NOMO-1 (cell line): Measurements from ENCODE around the gene SLC6A3.

ENCODE experiments used
- DNase-seq, 2 experiments: peaks; one replicate each; lab custom pipeline; 2025; ENCODE audit not compliant: unreplicated experiment in 2 of 2; lab: John Stamatoyannopoulos, UW

The SLC6A3 gene

DNA sequence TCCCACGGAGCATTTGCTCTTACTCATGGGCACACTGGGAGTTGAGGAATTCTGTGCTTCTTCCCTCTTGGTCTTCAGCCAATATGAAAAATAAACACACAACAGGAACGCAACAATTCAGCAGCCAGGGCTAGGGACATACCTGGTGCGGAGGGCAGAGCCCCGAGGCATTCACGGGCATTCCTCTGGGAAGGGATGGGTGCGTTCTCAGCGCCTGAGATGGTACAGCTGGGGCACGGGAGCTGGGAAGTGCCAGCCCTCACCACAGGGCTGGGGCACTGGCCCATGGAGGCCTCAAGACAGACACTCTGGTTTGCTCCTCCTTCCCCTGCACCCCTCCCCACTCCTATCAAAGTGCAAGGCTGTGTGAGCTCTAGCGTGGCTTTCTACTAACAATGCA, 2.1 kb downstream of the SLC6A3 start:
- no peak for DNase-seq

DNA sequence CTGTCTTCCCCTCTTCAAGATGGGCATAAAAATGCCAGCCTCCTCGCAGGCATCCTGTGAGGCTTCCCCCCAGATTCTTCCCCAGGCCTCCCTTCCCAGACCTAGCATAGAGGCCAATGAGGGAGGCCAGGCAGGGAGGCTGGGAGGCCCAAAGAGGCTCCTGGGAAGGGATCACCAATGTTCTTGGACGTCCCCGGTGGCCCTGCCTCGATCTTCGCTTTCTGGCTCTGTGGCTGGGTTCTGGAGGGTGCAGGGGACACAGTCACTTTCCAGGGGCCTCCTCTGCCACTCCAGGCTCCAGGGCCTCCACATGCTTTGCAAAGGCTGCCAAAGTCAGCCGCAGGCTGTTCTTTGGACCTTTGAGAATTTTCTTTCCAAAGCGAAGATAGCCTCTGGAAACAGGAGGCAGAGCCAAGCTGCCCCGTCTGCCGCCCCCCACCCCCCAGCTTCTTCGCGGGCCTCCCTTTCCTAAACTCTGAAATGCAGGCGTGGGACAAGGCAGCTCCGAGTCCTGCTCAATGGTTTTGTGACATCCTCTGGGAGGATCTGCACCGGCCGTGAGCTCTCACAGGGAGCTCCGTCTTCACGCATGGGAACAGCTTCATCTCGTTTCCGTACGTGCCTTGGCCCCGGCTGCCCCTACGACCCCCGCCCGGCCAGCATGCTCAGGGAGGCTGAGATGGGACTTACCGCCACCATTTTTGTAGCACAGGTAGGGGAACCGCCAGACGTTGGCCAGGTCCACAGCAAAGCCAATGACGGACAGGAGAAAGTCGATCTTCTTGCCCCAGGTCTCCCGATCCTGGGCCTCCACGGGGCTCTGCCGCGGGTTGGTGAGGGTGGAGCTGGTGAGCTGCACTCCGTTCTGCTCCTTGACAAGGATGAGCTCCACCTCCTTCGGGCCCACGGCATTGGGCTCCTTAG, 2.8 kb downstream of the SLC6A3 start:
- no peak for DNase-seq

DNA sequence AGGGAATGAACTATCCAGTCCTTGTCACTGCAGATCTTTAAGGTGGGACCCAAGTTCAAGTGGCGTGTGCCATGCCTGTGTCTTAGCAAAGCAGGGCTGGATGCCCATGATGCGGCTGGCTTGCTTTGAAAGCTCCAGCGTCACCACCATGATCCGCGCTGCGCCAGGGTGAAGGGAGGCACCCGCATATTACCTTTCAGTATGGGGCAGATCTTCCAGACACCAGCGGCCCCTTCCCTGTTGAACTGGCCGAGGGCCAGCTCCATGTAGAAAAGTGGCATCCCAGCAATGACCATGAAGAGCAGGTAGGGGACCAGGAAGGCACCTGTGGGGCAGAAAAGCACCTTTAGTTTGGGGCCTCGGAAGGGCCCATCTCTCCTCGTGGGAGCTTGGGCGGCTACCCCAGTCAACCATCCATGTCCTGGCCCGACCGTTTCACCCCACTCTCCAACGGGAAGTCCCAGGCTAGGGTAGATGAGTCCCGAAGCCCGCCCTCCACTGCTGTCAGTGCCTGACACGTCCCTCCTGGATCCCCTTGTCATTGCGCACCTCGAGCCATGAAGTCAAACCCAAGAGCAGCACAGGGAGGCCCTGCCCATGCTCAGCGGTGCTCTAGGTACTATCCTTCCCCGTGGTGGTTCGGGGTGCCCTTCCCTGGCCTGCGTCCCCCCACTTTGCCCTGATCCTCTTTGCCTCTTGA, 3.9 kb downstream of the SLC6A3 start:
- no peak for DNase-seq

DNA sequence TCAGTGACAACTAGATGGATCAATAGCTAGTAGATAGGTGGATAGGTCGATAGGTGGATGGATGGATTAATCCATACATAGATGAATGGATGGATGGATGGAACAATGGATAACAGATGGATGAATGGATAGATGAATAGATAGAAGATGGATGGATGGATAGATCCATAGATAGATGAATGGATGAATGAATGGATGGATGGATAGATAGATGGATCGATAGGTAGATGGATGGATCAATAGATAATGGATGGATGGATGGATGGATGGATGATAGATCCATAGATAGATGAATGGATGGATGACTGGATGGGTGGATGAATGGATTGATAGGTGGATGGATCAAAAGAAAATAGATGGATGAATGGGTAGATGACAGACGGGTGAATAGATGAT, 5.1 kb downstream of the SLC6A3 start:
- no peak for DNase-seq

DNA sequence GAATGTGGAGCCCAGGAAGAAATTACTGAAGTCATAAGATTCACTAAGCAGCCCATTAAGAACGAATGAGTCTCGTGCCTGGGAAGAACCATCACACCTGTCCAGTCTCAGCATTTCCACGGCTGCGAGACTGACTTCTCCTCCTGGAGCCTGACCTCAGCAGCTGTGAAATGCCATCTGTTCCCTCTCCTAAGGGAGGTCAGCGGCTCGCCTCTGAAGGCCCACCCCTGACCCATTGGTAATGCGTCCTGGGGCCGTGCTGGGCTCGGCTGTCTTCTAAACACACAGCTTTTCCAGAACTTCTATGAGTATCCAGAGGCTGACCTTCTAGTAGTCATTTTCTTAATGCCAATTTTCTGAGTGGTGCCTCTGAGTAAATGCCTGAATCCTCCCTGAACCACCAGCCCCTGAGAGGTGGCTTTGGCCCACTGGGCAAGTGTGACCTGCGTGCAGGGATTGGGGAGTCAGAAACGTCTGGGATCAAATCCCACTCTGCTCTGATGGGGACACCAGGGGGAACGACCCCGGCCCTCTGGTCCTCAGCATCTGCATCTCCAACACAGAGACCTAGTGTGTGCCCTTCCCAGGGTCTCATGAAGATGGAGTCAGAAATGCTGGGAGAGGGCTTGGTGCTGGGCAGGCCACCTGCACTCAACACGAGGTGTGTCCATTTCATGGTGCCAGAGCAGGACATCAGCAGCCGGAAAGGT, 5.7 kb downstream of the SLC6A3 start:
- no peak for DNase-seq

DNA sequence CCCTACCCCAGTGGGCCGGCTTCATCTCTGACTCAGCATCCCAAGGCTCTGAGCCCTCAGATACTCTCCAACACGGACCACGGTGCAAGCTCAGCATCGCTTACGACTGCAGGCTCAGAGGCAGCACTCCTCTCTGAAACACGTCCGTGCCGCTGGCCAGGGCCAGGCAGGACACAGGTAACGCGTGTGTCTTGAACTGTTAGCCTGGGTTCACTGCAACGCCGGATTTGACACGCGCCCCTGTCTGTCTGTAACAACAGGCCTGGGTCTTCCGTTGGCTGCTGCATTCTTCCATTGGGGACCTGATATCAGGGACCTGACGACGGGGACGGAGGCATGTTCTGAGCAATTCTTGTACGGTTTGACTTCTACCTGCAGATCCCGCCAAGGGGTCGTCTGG, 6.4 kb downstream of the SLC6A3 start:
- no peak for DNase-seq

DNA sequence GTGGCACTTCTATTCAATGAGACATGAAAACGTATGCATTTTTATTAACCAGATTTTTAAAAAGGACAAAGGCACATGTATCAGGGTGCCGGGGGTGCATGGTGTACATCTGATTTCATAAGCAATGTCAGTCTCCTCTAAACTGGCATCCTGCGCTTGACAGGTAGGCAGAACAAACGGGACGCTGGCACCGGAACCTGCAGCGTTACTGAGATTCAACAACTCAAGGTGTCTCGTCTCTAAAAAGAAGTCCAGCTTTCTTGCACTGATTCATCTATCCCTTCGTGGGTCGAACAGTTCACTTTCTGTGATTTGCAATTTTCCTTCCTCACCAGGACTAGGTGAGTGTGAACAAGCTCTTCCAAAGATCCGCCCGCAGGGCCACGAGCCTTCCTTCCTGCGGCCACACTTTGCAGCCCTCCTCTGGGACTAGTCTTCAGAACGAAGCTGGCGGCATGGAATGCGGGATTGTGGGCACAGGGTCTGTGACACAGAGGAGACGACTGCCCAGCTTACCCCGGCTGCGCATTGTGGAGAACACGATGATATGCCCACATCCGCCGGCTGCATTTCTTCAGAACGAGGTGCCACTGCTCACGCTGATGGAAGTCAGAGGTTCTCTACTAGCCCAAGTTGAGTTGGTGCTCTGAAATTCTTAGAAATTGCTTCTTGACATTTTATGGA, 7.2 kb downstream of the SLC6A3 start:
- no peak for DNase-seq

DNA sequence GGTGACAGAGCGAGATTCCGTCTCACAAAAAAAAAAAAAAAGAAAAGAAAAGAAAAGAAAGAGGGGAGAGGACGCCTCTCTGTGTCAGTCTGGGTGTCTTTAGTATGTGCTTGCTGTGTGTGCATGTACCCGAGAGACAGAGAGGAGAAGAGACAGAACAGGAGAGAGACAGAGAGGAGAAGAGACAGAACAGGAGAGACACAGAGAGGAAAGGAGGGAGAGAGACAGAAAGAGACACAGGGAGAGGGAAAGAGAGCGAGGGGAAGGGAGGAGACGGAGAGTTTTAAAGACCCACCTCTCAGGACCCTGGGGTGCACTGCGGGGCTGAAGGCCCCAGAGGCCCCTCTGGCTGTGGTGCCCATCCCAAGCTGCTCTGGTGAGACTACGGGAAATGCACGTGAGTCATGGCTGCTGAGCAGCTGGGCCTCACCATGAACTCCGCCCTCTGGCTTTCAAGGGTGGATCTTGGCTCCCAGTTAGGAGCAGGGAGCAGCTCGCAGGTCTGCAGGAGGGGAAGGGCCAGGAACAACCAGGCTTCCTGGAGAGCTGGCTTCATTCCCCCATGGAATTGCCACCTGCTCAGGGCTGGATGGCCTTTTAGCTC, 7.9 kb downstream of the SLC6A3 start:
- DNase-seq, result no peak

DNA sequence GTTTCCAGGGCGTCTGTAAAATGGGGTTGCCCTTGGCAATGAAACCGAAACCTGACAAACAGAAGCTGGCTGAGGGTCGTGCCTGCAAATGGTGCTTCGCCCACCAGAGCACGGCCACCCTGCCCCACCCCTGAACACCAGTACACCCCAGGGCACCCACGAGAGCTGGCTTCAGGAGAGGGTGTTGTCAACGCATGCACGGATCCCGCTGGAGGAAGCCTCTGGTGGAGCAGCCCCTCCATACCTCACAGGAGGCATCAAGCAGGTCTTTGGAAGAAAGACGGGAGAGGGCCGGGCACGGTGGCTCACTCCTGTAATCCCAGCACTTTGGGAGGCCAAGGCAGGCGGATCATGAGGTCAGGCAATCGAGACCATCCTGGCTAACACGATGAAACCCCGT, 8.6 kb downstream of the SLC6A3 start:
- DNase-seq, result no peak

DNA sequence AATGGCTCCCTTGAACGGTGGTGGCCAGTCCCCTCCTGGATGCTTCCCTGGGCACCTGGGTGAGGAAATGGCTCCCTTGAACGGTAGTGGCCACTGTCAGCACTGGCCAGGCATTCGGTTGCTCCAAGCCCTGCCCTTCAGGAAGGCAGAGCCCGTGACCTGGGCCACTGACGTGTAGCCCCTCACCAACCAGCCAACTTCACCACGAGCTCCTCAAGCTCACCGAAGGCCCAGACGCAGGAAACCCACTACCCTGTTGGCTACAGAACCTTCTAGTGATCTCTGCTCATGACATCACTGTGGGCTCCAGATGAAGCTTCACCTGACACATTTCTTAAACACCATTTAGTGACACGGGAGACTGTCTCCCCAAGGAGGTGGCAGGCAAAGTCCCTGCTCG, 9.2 kb downstream of the SLC6A3 start:
- DNase-seq, result no peak

DNA sequence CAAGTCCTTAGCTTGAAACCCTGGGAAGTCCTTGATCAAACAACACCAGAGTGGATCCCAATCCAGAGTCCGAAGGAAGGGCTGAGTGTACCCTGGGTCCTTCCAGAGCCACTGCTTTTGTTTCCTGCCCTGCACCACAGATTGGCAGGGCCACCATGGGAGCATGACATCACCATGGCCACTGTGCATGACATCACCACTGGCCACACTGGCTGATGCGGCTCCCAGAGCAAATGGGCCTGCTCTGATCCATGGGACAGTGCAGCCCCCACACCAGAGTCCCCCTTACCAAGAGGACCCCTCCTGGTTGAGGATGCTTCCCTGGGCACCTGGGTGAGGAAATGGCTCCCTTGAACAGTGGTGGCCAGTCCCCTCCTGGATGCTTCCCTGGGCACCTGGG, 9.9 kb downstream of the SLC6A3 start:
- no peak for DNase-seq

DNA sequence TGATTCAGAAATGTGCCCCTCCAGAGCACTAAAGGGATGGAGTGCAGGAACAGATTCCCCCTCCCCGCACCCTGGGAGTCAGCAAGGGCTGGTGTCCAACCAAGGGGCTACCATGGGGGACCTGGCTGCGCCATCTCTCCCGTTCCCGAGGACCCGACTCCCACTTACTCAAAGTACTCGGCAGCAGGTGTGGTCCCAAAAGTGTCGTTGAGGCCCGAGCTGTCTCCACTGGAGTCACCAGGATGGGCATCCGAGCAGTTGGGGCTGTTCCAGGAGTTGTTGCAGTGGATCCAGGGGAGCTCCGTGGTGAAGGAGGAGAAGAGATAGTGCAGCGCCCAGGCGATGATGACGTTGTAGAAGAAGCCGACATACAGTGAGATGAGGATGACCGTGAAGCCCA, 12.9 kb downstream of the SLC6A3 start:
- no peak for DNase-seq

DNA sequence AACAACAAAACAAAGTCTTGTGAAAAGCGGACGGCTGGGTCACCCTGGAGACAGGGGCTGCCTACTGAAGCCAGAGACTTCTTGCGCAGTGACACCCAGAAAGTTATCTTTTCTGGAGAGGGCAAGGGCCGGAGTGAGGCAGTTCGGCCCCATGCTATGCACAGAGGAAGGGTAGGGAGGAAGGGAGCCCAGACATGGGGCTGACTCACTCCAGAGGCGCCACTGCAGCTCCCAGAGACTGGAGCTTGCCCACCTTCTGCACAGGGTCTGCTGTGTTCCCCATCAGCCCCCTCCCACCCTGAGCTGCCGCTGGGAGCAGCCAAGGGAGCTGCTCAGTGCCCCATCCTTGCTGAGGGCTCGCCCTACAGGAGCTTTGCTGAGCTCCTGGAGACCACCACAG, 13.3 kb downstream of the SLC6A3 start:
- no peak for DNase-seq

DNA sequence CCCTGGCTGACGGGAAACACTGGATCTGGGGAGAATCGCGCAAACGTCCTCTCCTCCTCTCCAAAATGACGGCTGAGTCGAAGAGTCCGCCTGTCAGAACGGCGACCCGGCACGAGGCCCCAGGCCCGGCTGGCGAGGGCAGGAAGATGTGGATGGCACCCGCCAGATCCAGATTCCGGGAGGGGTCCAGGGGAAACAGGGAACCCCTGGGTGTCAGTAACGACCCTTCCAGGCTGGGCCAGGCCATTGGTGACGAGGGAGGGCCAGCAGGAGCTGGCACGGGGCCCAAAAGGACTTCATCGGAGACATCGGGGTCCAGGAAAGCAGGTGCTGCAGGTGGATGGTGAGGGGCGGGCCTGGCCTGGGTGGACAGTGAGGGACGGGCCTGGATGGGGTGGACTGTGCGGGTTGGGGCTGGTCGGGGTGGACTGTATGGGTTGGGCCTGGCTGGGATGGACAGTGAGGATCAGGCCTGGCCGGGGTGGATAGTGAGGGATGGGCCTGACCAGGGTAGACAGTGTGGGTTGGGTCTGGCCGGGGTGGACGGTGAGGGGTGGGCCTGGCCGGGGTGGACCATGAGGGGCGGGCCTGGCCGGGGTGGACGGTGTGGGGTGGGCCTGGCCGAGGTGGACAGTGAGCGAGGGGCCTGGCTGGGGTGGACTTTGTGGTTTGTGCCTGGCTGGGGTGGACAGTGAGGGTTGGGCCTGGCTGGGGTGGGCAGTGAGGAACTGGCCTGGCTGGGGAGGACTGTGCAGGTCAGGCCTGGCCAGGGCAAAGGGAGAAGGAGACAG, 14.0 kb downstream of the SLC6A3 start:
- no peak for DNase-seq

DNA sequence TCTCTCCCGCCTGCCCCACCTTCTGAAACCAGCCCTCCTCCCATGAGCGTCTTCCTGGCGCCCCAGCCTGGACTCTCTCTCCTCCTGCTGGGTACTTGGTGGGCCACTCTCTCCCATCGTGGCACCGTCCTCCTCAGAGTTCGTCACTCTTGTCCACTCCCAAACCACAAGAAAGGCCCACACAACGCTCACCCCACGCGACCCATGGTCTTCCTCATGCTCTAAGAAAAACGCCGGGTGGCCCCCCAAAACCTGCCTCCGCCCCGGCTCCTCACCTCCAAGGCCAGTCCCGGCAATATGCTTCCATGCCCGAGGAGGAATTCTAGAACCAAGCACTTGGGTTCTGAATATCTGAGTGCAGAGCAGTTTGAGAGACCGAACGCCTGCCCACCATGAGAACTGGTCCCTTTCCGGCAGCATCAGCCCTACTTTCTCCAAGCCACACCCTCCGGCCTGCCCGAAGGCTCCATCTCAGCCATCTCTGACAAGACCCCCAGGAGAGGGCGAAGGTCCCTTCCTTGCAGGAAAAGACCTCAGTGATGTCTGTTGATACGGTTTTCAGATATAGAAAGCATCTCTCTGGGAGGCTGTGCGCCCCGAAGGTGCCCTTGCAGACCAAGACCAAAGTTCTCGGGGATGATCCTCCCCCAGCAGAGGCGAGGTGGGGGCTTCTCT, 15.0 kb downstream of the SLC6A3 start:
- no peak for DNase-seq

DNA sequence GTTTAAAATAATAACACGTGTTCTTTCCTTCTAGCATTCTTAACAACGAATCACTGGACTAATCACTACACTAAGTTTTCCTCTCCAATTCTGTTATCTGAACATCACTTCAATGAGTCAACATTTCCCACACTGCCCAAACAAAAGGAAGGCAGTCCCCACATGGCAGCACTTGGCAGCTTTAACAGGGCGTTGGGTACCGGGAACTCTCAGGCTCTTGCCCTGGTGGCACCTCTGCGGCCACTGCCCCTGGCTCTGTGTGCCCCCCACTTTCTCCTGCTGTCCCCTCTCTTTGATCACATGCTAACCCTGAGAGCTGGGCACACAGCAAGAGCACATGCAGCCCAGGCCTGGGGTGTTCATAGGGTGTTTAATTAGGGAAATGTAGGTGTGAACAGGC, 15.7 kb downstream of the SLC6A3 start:
- DNase-seq, result no peak

DNA sequence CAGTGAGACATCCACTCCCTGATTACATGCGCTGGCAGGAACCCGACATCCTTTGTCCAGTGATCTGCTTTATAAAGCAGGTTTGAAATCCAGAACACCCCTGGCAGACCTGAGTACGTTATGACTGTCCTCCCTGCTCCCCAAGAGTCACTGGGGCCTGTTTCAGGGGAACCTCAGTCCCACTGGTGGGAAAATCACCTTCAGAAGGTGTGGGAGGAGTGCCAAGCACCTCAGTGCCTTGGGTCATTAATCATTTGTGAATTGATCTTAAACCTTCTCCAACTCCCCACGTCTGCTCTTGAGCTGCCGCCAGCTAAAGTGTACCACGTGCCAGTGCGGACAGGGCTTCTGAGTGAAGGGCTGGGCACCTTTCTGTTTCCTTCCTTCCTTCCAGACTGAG, 16.2 kb downstream of the SLC6A3 start:
- no peak for DNase-seq

DNA sequence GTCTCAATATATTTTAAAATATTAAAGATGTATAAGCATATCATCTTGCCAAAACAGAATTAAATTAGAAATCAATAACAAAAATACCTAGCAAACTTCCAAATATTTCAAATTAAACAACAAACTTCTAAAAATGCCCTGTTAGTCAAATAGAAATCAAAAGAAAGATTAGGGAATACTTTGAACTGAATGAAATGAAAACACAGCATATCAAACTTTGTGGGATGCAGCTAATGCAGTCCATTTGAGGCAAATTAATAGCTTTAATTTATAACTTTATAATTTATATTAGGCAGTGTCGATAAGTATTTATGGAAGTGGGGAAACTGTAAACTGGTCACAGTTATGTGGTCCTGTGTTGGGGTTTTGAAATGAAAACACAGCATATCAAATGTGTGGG, 17.1 kb downstream of the SLC6A3 start:
- DNase-seq, result no peak

DNA sequence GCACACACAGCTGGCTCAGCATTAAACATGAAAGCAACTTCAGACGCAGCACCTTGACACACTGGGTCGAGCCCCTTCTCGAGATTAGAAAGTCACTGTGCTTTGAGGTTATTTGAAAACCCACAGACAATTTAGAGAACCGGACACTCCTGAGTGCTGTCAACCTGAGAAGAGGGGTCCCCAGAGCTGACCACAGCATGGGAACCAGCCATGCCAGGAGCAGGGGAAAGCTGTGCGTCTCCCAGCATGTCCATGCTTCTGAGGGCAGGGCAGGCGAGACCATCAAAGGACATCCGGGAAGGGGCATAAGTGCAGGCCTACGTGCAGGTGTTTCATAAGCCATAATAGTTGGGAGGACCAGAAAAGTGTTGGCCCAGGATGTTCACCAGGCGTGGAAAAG, 20.5 kb downstream of the SLC6A3 start:
- no peak for DNase-seq
